Esophagus muscularis mucosa (tissue), 4 donors: ENCODE results near the gene LMNA. TPM values are rescaled to one million over a fixed set of nuclear protein-coding genes. Genes with fewer than 3 reads are reported as not detected.

ENCODE experiments used
- DNase-seq: peaks from one replicate; pipeline ENCODE4 v3.0.0-alpha.2; 2017; ENCODE audit errors: extremely low spot score
- H3K27ac ChIP-seq, 4 donors: fragments of 200-600 bp; sonication (generic); replicated peaks in 1 of 4; 1 replicate in 3 of 4; 2 replicates in 1 of 4; pipeline ENCODE4 v1.5.1; 2016 to 2019; ENCODE audit warnings: mild to moderate bottlenecking in 1 of 4
- H3K27me3 ChIP-seq, 4 donors: fragments of 200-600 bp; sonication (generic); one replicate each; pipeline versions ENCODE4 v1.5.1 to v1.6.0; 2016 to 2019
- H3K36me3 ChIP-seq, 4 donors: fragments of 200-600 bp; sonication (generic); one replicate each; pipeline ENCODE4 v1.5.1; 2016 to 2019
- H3K4me1 ChIP-seq, 4 donors: fragments of 200-600 bp; sonication (generic); one replicate each; pipeline ENCODE4 v1.5.1; 2016 to 2019
- H3K4me3 ChIP-seq, 4 donors: fragments of 200-600 bp; sonication (generic); 1 replicate in 2 of 4; 2 replicates in 2 of 4; pipeline ENCODE4 v1.5.1; 2016 to 2019; ENCODE audit warnings: mild to moderate bottlenecking in 4 of 4, moderate library complexity in 1 of 4
- H3K9me3 ChIP-seq, 4 donors: fragments of 200-600 bp; sonication (generic); 1 replicate in 3 of 4; 2 replicates in 1 of 4; pipeline ENCODE4 v1.5.1; 2016 to 2019
- CTCF ChIP-seq, 3 experiments: fragments of 200-600 bp in 2 of 3; fragments of 450-650 bp in 1 of 3; sonication (generic) in 2 of 3; IDR thresholded peaks; one replicate each; pipeline ENCODE4 v1.5.1; 2017 to 2019; ENCODE audit warnings: antibody characterized with exemption in 3 of 3, mild to moderate bottlenecking in 2 of 3, moderate library complexity in 1 of 3
- EP300 ChIP-seq: sonication (generic); formaldehyde crosslinking; IDR thresholded peaks from one replicate; pipeline ENCODE4 v1.6.1; 2017; ENCODE audit warnings: antibody characterized with exemption
- POLR2A ChIP-seq: fragments of 450-650 bp; IDR thresholded peaks from one replicate; pipeline ENCODE4 v1.6.1; 2017; ENCODE audit warnings: antibody characterized with exemption, moderate library complexity, mild to moderate bottlenecking, low read depth
- POLR2AphosphoS5 ChIP-seq, 2 donors: sonication (generic); formaldehyde crosslinking; IDR thresholded peaks; one replicate each; pipeline ENCODE4 v1.6.1; 2017; ENCODE audit warnings: antibody characterized with exemption in 2 of 2
- WGBS: methylation state at CpG from one replicate; pipeline ENCODE4 v1.1.5; 2018; 5-methylcytosine and 5-hydroxymethylcytosine counted together
- intact Hi-C: fragments of 100-400 bp; cut with DNase I; formaldehyde crosslinking; loops from one replicate; pipeline ENCODE4 v1.15.1; 2023
- total RNA-seq, 4 donors: library from RNA; depleted of rRNA; stranded (reverse); fragments of >200 nt; gene quantifications; one replicate each; pipeline versions ENCODE4 v1.1.0 to v1.2.1, GENCODE V29; 2016

The LMNA gene
- total RNA-seq, 4 donors from 2014 or later = 311 to 589 (median 380) TPM

GRCh38 chr1:156090138-156090839 lies 24.2 kb upstream of the LMNA start:
- Histone ChIP-seq H3K27ac (no peak overlapping the region), H3K9me3 (no peaks in the 10 kb centered on the region), H3K4me1 (peaks cover 13 to 23% (median 16%) of the 10 kb centered on the region in 4 donors), H3K36me3 (no peaks in the 10 kb centered on the region), H3K4me3 (no peak overlapping the region), H3K27me3 (no peaks in the 10 kb centered on the region)
- DNase-seq = no peak
- 33% methylated on average over 5 of the region's 5 CpGs for WGBS
- TF ChIP-seq POLR2AphosphoS5 (IDR thresholded peaks at IDR 0.05) (no peak), EP300 (no peak), POLR2A (no peak), CTCF (IDR thresholded peaks at IDR 0.05) (no peak)
- intact Hi-C loops = loop anchor here (2.0 kb wide), 1 partner anchor 135 kb away; no protein-coding TSS in a partner anchor

GRCh38 chr1:156090840-156091188 lies 23.7 kb upstream of the LMNA start:
- Histone ChIP-seq H3K9me3 (no peaks in the 10 kb centered on the region), H3K4me3 (no peak overlapping the region), H3K27ac (no peak overlapping the region), H3K36me3 (no peaks in the 10 kb centered on the region), H3K27me3 (no peaks in the 10 kb centered on the region), H3K4me1 (peaks cover 15 to 23% (median 19%) of the 10 kb centered on the region in 4 donors)
- WGBS = 0% methylated on average over 4 of the region's 14 CpGs
- TF ChIP-seq EP300 (no peak), CTCF (IDR thresholded peaks at IDR 0.05) (peak; percentile 79 to 84 (median 82)), POLR2AphosphoS5 (IDR thresholded peaks at IDR 0.05) (peak in 1 of 2 donors; percentile 48)
- peak; percentile 96 for DNase-seq
- intact Hi-C loops = loop anchor here (2.0 kb wide), 1 partner anchor 134 kb away; no protein-coding TSS in a partner anchor

GRCh38 chr1:156091610-156092009 lies 22.9 kb upstream of the LMNA start:
- no peaks in the 10 kb centered on the region for H3K9me3 ChIP-seq
- intact Hi-C loops = loop anchor here (2.0 kb wide), 1 partner anchor 133 kb away; no protein-coding TSS in a partner anchor

GRCh38 chr1:156095906-156096508 lies 18.5 kb upstream of the LMNA start:
- WGBS = 66% methylated on average over 3 of the region's 3 CpGs
- H3K27ac ChIP-seq = peak overlapping the region; percentile 78 to 86 (median 84)
- H3K9me3 ChIP-seq = no peaks in the 10 kb centered on the region
- no peak overlapping the region for H3K4me3 ChIP-seq
- no peak for DNase-seq
- H3K36me3 ChIP-seq = no peaks in the 10 kb centered on the region
- no peak for TF ChIP-seq CTCF (IDR thresholded peaks at IDR 0.05)
- TF ChIP-seq POLR2AphosphoS5 (IDR thresholded peaks at IDR 0.05) = no peak
- TF ChIP-seq POLR2A = no peak
- TF ChIP-seq EP300 = no peak
- no peaks in the 10 kb centered on the region for H3K27me3 ChIP-seq
- intact Hi-C loops = loop anchor here (1.0 to 5.0 kb wide), 2 partner anchors 34 to 116 kb away; partner anchors contain the start of gene PMF1
- peaks cover 27 to 37% (median 35%) of the 10 kb centered on the region in 4 donors for H3K4me1 ChIP-seq

More at GRCh38 chr1:156091610-156092009, 22.9 kb upstream of the LMNA start:
- Histone ChIP-seq H3K27ac (no peak overlapping the region), H3K4me3 (no peak overlapping the region), H3K27me3 (no peaks in the 10 kb centered on the region), H3K36me3 (no peaks in the 10 kb centered on the region), H3K4me1 (peaks cover 14 to 25% (median 20%) of the 10 kb centered on the region in 4 donors)
- WGBS = 100% methylated on average over 1 of the region's 2 CpGs
- no peak for DNase-seq
- TF ChIP-seq POLR2AphosphoS5 (IDR thresholded peaks at IDR 0.05) (no peak), EP300 (no peak), POLR2A (no peak), CTCF (IDR thresholded peaks at IDR 0.05) (no peak)
